ENCODE data around the gene RFWD3.

DNA sequence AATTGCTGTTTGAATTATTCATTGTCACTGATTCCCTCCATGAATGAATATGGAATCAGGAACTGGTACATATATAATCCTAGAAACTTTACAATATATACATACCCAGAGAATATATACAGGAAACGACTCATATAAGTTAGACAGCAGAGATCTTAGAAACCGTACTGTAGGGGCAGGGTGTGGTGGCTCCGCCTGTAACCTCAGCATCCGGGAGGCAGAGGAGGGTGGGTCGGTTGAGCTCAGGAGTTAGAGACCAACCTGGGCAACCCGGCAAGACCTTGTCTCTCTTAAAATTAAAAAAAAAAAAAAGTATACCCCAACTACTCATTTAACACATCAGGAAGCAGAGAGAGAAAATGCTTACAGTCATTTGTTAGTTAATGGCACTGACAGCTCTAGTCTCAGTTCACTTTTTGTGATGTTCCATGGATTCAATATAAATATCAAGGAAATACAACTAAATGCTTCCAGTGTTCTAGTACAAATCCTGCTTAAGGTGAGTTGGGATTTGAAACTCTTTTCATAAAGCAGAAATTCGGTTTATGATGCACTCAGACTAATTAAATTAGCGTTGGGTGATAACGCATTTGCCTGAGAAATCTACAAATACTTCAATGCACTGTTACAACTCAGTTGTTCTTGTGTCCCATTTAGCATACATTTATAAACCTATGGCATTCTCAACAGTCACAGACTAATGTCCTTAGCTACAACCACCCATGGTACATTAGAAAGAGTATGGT is 65.4 kb downstream of the RFWD3 start:
- TF ChIP-seq, protein P1, sequence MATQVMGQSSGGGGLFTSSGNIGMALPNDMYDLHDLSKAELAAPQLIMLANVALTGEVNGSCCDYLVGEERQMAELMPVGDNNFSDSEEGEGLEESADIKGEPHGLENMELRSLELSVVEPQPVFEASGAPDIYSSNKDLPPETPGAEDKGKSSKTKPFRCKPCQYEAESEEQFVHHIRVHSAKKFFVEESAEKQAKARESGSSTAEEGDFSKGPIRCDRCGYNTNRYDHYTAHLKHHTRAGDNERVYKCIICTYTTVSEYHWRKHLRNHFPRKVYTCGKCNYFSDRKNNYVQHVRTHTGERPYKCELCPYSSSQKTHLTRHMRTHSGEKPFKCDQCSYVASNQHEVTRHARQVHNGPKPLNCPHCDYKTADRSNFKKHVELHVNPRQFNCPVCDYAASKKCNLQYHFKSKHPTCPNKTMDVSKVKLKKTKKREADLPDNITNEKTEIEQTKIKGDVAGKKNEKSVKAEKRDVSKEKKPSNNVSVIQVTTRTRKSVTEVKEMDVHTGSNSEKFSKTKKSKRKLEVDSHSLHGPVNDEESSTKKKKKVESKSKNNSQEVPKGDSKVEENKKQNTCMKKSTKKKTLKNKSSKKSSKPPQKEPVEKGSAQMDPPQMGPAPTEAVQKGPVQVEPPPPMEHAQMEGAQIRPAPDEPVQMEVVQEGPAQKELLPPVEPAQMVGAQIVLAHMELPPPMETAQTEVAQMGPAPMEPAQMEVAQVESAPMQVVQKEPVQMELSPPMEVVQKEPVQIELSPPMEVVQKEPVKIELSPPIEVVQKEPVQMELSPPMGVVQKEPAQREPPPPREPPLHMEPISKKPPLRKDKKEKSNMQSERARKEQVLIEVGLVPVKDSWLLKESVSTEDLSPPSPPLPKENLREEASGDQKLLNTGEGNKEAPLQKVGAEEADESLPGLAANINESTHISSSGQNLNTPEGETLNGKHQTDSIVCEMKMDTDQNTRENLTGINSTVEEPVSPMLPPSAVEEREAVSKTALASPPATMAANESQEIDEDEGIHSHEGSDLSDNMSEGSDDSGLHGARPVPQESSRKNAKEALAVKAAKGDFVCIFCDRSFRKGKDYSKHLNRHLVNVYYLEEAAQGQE (IDR thresholded peaks at IDR 0.05; ENCODE audit: insufficient read depth in 1 of 2, low read depth in 2 of 2, low read length in 2 of 2) = no peak
- TF ChIP-seq POLR2AphosphoS5 (IDR thresholded peaks at IDR 0.05; ENCODE audit: low read depth, low read length) = no peak

All from PFSK-1 (cell line).